ENCODE measurements around the gene HOGA1. TPM values are rescaled to one million over a fixed set of nuclear protein-coding genes. Genes with fewer than 3 reads are reported as not detected.

The HOGA1 gene
- total RNA-seq, 4 donors from 2014 or later: 0.67 to 4.5 (median 0.93) TPM

- DNase-seq: no peak
- Histone ChIP-seq H3K4me3 (replicated peaks in 1 of 3) (no peak overlapping the region), H3K27me3 (no peaks in the 10 kb centered on the region), H3K4me1 (peaks cover 0 to 6% of the 10 kb centered on the region in 2 donors), H3K27ac (no peak overlapping the region), H3K9me3 (no peaks in the 10 kb centered on the region), H3K36me3 (no peaks in the 10 kb centered on the region)
- intact Hi-C loops (cut with DNase I): no loop called here
- WGBS, 2 donors: 61 to 68% methylated on average over 5 of the region's 5 CpGs
- TF ChIP-seq POLR2A (IDR thresholded peaks at IDR 0.05) (no peak), CTCF (IDR thresholded peaks at IDR 0.05) (no peak)
These were observed 6.7 kb downstream of the HOGA1 start for GRCh38 chr10:97590748-97591495.

DNA sequence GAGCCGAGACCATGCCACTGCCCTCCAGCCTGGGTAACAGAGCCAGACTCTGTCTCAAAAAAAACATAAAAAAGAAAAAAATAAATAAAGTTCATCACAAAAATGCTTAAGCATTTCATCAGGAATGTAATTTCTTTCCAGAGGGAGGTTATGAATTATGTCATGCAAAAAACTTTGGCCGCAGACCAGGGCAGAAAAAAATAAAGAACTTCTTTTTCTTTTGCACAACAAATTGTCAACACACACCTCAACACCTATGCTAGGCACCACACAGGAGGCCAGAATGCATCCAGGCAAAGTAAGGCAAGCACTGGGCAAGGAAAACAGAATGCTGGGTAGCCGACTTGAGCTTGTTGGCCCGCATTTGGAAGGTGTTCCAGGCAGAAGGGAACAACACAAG, 9.2 kb downstream of the HOGA1 start:
- Histone ChIP-seq H3K4me3 (replicated peaks in 1 of 3) (no peak overlapping the region), H3K36me3 (no peaks in the 10 kb centered on the region), H3K27ac (no peak overlapping the region), H3K9me3 (no peaks in the 10 kb centered on the region), H3K27me3 (no peaks in the 10 kb centered on the region), H3K4me1 (peaks cover 0 to 15% of the 10 kb centered on the region in 2 donors)
- TF ChIP-seq CTCF (IDR thresholded peaks at IDR 0.05) (no peak), POLR2A (IDR thresholded peaks at IDR 0.05) (no peak)
- no peak for DNase-seq
- intact Hi-C loops (cut with DNase I): no loop called here
- 84 to 91% methylated on average over 4 of the region's 4 CpGs for WGBS, 2 donors

DNA sequence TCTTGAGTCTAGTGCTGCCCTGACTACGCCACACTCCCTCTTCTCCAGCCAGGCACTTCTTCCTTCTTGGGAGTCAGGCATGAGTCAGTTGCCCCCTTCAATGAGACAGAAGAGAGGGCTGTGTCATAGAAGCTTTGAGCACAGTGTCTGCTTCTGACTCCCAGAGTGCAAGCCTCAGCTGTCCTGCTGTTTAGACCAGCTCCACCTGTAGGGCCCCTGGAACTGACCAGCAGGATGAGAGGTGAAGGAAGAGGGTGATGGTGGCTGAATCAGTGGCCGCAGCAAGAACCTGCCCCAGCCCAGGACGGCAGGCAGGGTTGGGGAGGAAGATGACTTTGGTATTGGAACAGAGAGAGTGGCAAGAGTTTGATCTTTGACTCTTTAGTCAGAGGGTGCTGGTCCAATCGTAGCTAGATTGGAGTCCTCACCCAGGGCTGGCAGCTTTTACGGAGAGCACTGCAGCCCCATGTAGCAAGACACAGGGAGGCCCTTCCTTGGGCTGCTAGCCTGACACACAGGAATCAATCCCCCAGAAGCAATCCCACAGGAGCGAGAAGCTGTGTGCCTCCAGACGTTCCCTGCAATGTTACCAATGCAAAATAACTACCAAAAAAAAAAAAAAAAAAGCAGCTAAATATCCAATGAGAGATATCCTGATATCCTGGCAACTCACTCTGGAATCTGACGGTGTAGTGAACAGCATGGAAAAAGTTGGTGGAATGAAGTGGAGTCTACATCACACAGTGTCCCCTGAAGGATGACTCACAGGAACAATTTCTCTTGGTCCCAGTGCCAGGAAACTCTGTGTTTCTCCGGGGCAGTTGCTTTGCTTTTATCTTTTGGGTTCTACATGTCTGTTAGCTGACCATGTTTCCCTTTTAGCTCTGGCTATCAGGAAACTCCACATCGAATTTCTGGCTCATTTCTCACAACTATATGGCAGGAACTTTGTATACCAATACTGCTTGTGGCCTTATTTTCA, 12.2 kb downstream of the HOGA1 start:
- H3K4me3 ChIP-seq (replicated peaks in 1 of 3): no peak overlapping the region
- no peak for TF ChIP-seq POLR2A (IDR thresholded peaks at IDR 0.05)
- TF ChIP-seq CTCF (IDR thresholded peaks at IDR 0.05): no peak
- H3K27ac ChIP-seq: peak overlapping the region; percentile 3 to 82 (median 78)
- 56 to 70% methylated on average over 10 of the region's 10 CpGs for WGBS, 2 donors
- peak; percentile 19 to 29 for DNase-seq
- H3K27me3 ChIP-seq: no peaks in the 10 kb centered on the region
- peaks cover 0 to 15% of the 10 kb centered on the region in 2 donors for H3K4me1 ChIP-seq
- no peaks in the 10 kb centered on the region for H3K9me3 ChIP-seq
- H3K36me3 ChIP-seq: no peaks in the 10 kb centered on the region
- intact Hi-C loops (cut with DNase I): no loop called here

DNA sequence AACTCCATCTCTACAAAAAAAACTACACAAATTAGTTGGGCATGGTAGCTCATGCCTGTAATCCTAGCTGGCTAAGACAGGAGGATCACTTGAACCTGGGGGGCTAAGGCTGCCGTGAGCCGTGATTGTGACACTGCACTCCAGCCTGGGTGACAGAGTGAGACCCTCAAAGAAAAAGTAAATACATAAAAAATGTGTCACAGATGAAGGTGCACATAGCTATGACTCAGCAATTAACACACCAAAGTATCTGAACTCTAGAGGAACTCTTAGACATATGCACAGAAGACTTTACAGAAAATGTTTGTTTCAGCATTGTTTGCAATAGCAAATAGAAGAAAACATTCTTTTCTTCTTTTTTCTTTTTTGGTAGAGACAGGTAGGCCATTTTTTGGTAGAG, 13.6 kb downstream of the HOGA1 start:
- WGBS, 2 donors: 86 to 90% methylated on average over 2 of the region's 2 CpGs
- H3K4me1 ChIP-seq: peaks cover 0 to 15% of the 10 kb centered on the region in 2 donors

More for the DNA sequence above, 13.6 kb downstream of the HOGA1 start:
- Histone ChIP-seq H3K4me3 (replicated peaks in 1 of 3) (no peak overlapping the region), H3K36me3 (no peaks in the 10 kb centered on the region), H3K9me3 (no peaks in the 10 kb centered on the region), H3K27ac (peak overlapping the region in 2 of 3 donors; percentile 17 to 37), H3K27me3 (no peaks in the 10 kb centered on the region)
- TF ChIP-seq CTCF (IDR thresholded peaks at IDR 0.05): no peak
- TF ChIP-seq POLR2A (IDR thresholded peaks at IDR 0.05): no peak
- intact Hi-C loops (cut with DNase I): no loop called here
- no peak for DNase-seq
